ENCODE data around the gene MMP1. TPM values are rescaled to one million over a fixed set of nuclear protein-coding genes. Genes with fewer than 3 reads are reported as not detected.

MMP1 gene
- total RNA-seq, 1 experiment from 2014 or later, result 15.7 TPM

DNA sequence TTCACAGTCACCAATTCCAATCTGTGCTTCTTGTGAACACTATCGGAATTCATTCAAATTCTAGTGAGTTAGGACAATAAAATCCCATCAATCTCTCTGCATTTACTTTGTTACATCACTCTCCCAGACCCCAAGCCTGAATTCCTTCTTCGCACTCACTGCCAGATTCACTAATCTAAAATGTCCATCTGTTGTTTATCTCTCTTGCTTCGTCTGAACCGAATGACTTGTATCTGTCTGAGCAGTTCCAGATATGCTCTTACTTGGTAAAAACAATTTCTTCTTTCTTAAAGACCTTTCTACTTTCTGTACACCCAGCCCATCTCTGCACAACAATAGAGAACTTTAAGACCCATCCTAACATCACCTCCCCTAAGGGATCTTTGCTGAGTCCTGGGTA, 24.6 kb downstream of the MMP1 start:
- ChIA-PET CTCF (no interaction called here), POLR2A (no interaction called here)
- Mint-ChIP-seq H3K27me3 (ENCODE audit: insufficient read depth, unreplicated experiment) (no peaks in the 10 kb centered on the region), H3K9me3 (ENCODE audit: unreplicated experiment) (peaks cover 12% of the 10 kb centered on the region), H3K4me3 (ENCODE audit: unreplicated experiment) (no peak overlapping the region), H3K4me1 (ENCODE audit: low read depth, unreplicated experiment) (no peaks in the 10 kb centered on the region), H3K36me3 (ENCODE audit: insufficient read depth, unreplicated experiment) (peaks cover 11% of the 10 kb centered on the region), H3K27ac (ENCODE audit: unreplicated experiment) (no peak overlapping the region)
- BruUV-seq (replicated peaks), result no TSS peak
- no peak for DNase-seq
- Histone ChIP-seq H3K9me3 (no peaks in the 10 kb centered on the region), H3K4me3 (ENCODE audit: low read depth, low read length) (no peak overlapping the region), H3K27me3 (replicated peaks; ENCODE audit: control insufficient read depth, insufficient read depth, low read length) (no peaks in the 10 kb centered on the region), H3K4me1 (no peaks in the 10 kb centered on the region), H3K36me3 (ENCODE audit: control insufficient read depth, insufficient read depth, low read length) (no peaks in the 10 kb centered on the region)
- intact Hi-C loops (cut with micrococcal nuclease; ENCODE audit: unreplicated experiment), result no loop called here
- TF ChIP-seq, protein P1, sequence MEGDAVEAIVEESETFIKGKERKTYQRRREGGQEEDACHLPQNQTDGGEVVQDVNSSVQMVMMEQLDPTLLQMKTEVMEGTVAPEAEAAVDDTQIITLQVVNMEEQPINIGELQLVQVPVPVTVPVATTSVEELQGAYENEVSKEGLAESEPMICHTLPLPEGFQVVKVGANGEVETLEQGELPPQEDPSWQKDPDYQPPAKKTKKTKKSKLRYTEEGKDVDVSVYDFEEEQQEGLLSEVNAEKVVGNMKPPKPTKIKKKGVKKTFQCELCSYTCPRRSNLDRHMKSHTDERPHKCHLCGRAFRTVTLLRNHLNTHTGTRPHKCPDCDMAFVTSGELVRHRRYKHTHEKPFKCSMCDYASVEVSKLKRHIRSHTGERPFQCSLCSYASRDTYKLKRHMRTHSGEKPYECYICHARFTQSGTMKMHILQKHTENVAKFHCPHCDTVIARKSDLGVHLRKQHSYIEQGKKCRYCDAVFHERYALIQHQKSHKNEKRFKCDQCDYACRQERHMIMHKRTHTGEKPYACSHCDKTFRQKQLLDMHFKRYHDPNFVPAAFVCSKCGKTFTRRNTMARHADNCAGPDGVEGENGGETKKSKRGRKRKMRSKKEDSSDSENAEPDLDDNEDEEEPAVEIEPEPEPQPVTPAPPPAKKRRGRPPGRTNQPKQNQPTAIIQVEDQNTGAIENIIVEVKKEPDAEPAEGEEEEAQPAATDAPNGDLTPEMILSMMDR (IDR thresholded peaks at IDR 0.05; ENCODE audit: insufficient read depth in 1 of 2, low read depth in 1 of 2, low read length in 1 of 2, severe bottlenecking in 1 of 2, unreplicated experiment in 1 of 2), result no peak

DNA sequence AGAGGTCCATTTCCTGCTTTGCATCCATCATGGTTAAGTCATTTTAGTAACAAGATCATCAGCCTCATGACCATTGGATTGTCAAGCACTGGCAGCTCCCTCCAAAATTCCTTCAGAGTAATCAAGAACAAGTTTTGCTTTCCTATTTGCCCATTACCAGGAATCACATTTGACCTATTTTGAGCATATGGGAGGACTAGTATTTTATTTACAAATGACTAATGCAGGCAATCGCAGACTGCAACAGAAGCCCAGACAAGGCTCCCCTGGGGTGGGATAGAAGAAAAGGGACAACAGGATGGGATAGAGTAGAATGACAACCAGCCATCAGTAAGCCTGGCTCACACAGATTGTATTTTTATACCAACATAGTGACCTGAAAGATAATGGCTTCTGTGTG, 26.6 kb downstream of the MMP1 start:
- Mint-ChIP-seq H3K27ac (ENCODE audit: unreplicated experiment) (no peak overlapping the region), H3K4me1 (ENCODE audit: low read depth, unreplicated experiment) (peaks cover 6% of the 10 kb centered on the region), H3K9me3 (ENCODE audit: unreplicated experiment) (peaks cover 12% of the 10 kb centered on the region), H3K4me3 (ENCODE audit: unreplicated experiment) (no peak overlapping the region), H3K27me3 (ENCODE audit: insufficient read depth, unreplicated experiment) (no peaks in the 10 kb centered on the region), H3K36me3 (ENCODE audit: insufficient read depth, unreplicated experiment) (peaks cover 20% of the 10 kb centered on the region)
- H3K36me3 ChIP-seq (ENCODE audit: control insufficient read depth, insufficient read depth, low read length), result no peaks in the 10 kb centered on the region
- TF ChIP-seq, protein P1 (IDR thresholded peaks at IDR 0.05; ENCODE audit: insufficient read depth in 1 of 2, low read depth in 1 of 2, low read length in 1 of 2, severe bottlenecking in 1 of 2, unreplicated experiment in 1 of 2), result no peak
- POLR2A ChIA-PET, result no interaction called here
- H3K9me3 ChIP-seq, result no peaks in the 10 kb centered on the region
- H3K4me1 ChIP-seq, result peaks cover under 1% of the 10 kb centered on the region; the same call in 1 of the 2 replicates
- no peak overlapping the region for H3K4me3 ChIP-seq (ENCODE audit: low read depth, low read length)
- DNase-seq, result no peak
- BruUV-seq (replicated peaks), result no TSS peak
- intact Hi-C loops (cut with micrococcal nuclease; ENCODE audit: unreplicated experiment), result no loop called here
- no peaks in the 10 kb centered on the region for H3K27me3 ChIP-seq (replicated peaks; ENCODE audit: control insufficient read depth, insufficient read depth, low read length)
- CTCF ChIA-PET, result no interaction called here

DNA sequence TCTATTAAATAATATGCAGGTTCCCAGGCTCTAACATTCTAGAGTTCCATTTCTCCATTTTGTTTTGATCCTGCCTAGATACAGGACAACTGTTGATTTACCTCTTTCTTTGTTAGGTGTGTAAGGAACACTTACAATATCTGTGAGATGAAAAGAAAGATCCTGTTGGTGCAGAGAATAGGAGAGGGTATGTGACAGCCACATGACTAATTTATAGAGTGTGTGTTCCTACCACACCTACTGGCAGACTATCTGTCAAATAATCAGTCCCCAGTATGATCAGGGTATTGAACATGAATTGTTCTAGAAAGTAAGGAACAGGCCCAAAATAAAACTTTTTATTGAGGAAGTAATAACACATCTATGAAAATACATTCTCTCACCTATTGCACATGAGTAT, 27.8 kb downstream of the MMP1 start:
- no TSS peak for BruUV-seq (replicated peaks)
- Histone ChIP-seq H3K4me3 (ENCODE audit: low read depth, low read length) (no peak overlapping the region), H3K27me3 (replicated peaks; ENCODE audit: control insufficient read depth, insufficient read depth, low read length) (no peaks in the 10 kb centered on the region), H3K36me3 (ENCODE audit: control insufficient read depth, insufficient read depth, low read length) (no peaks in the 10 kb centered on the region), H3K9me3 (no peaks in the 10 kb centered on the region), H3K4me1 (peaks cover 12% of the 10 kb centered on the region)
- Mint-ChIP-seq H3K4me3 (ENCODE audit: unreplicated experiment) (no peak overlapping the region), H3K36me3 (ENCODE audit: insufficient read depth, unreplicated experiment) (peaks cover 22% of the 10 kb centered on the region), H3K27me3 (ENCODE audit: insufficient read depth, unreplicated experiment) (no peaks in the 10 kb centered on the region), H3K4me1 (ENCODE audit: low read depth, unreplicated experiment) (peaks cover 14% of the 10 kb centered on the region), H3K27ac (ENCODE audit: unreplicated experiment) (no peak overlapping the region), H3K9me3 (ENCODE audit: unreplicated experiment) (peaks cover 12% of the 10 kb centered on the region)
- no peak for DNase-seq
- CTCF ChIA-PET, result no interaction called here
- POLR2A ChIA-PET, result no interaction called here
- intact Hi-C loops (cut with micrococcal nuclease; ENCODE audit: unreplicated experiment), result no loop called here
- TF ChIP-seq, protein P1 (IDR thresholded peaks at IDR 0.05; ENCODE audit: insufficient read depth in 1 of 2, low read depth in 1 of 2, low read length in 1 of 2, severe bottlenecking in 1 of 2, unreplicated experiment in 1 of 2), result no peak
